ENCODE results near the gene LSM5. TPM values are rescaled to one million over a fixed set of nuclear protein-coding genes. Genes with fewer than 3 reads are reported as not detected.

LSM5 gene
- total RNA-seq, 1 donor = 17.4 TPM

- no peak for TF ChIP-seq CTCF (IDR thresholded peaks at IDR 0.05; ENCODE audit: extremely low read depth, low read depth, low read length)
- Histone ChIP-seq H4K20me1 (ENCODE audit: insufficient read depth, low read length) (peaks cover 35% of the 10 kb centered on the region), H3K27me3 (ENCODE audit: insufficient read depth, low read length) (no peaks in the 10 kb centered on the region), H3K4me3 (ENCODE audit: insufficient read depth, low read length) (no peak overlapping the region), H3K36me3 (ENCODE audit: insufficient read depth, low read length) (peaks cover 4% of the 10 kb centered on the region), H3K79me2 (ENCODE audit: insufficient read depth, low read length) (peaks cover 93% of the 10 kb centered on the region), H3K9me3 (ENCODE audit: low read depth, low read length) (no peaks in the 10 kb centered on the region), H3K4me2 (ENCODE audit: insufficient read depth, low read length) (no peak overlapping the region), H3K4me1 (ENCODE audit: insufficient read depth, low read length) (peaks cover 4% of the 10 kb centered on the region), H3K27ac (ENCODE audit: low read depth, low read length) (no peak overlapping the region), H2AFZ (ENCODE audit: low read length) (no peak overlapping the region)
- no peak for DNase-seq (ENCODE audit: insufficient read length, low spot score, missing footprints)
Measured at GRCh38 chr7:32532086-32532485, 41.9 kb upstream of the LSM5 start.

- no peak for DNase-seq (ENCODE audit: insufficient read length, low spot score, missing footprints)
- TF ChIP-seq CTCF (IDR thresholded peaks at IDR 0.05; ENCODE audit: extremely low read depth, low read depth, low read length) = no peak
- Histone ChIP-seq H3K36me3 (ENCODE audit: insufficient read depth, low read length) (peaks cover 4% of the 10 kb centered on the region), H3K4me1 (ENCODE audit: insufficient read depth, low read length) (no peaks in the 10 kb centered on the region), H3K4me2 (ENCODE audit: insufficient read depth, low read length) (no peak overlapping the region), H3K4me3 (ENCODE audit: insufficient read depth, low read length) (no peak overlapping the region), H3K27ac (ENCODE audit: low read depth, low read length) (no peak overlapping the region), H3K27me3 (ENCODE audit: insufficient read depth, low read length) (no peaks in the 10 kb centered on the region), H2AFZ (ENCODE audit: low read length) (no peak overlapping the region), H3K79me2 (ENCODE audit: insufficient read depth, low read length) (peaks cover 93% of the 10 kb centered on the region), H4K20me1 (ENCODE audit: insufficient read depth, low read length) (peaks cover 34% of the 10 kb centered on the region), H3K9me3 (ENCODE audit: low read depth, low read length) (no peaks in the 10 kb centered on the region)
Measured at GRCh38 chr7:32531402-32531801, 41.2 kb upstream of the LSM5 start.

- no peak for DNase-seq (ENCODE audit: insufficient read length, low spot score, missing footprints)
- Histone ChIP-seq H3K4me1 (ENCODE audit: insufficient read depth, low read length) (no peaks in the 10 kb centered on the region), H3K27me3 (ENCODE audit: insufficient read depth, low read length) (no peaks in the 10 kb centered on the region), H3K36me3 (ENCODE audit: insufficient read depth, low read length) (no peaks in the 10 kb centered on the region), H3K9me3 (ENCODE audit: low read depth, low read length) (no peaks in the 10 kb centered on the region), H3K27ac (ENCODE audit: low read depth, low read length) (no peak overlapping the region), H4K20me1 (ENCODE audit: insufficient read depth, low read length) (peaks cover 23% of the 10 kb centered on the region), H3K4me3 (ENCODE audit: insufficient read depth, low read length) (no peak overlapping the region), H3K79me2 (ENCODE audit: insufficient read depth, low read length) (peaks cover 89% of the 10 kb centered on the region), H3K4me2 (ENCODE audit: insufficient read depth, low read length) (no peak overlapping the region), H2AFZ (ENCODE audit: low read length) (no peak overlapping the region)
- no peak for TF ChIP-seq CTCF (IDR thresholded peaks at IDR 0.05; ENCODE audit: extremely low read depth, low read depth, low read length)
Measured at GRCh38 chr7:32525839-32526238, 35.7 kb upstream of the LSM5 start.

- Histone ChIP-seq H2AFZ (ENCODE audit: low read length) (no peak overlapping the region), H3K9me3 (ENCODE audit: low read depth, low read length) (peaks cover 6% of the 10 kb centered on the region), H3K4me1 (ENCODE audit: insufficient read depth, low read length) (no peaks in the 10 kb centered on the region), H3K27ac (ENCODE audit: low read depth, low read length) (no peak overlapping the region), H3K79me2 (ENCODE audit: insufficient read depth, low read length) (peaks cover 91% of the 10 kb centered on the region), H3K27me3 (ENCODE audit: insufficient read depth, low read length) (no peaks in the 10 kb centered on the region), H3K4me3 (ENCODE audit: insufficient read depth, low read length) (no peak overlapping the region), H3K36me3 (ENCODE audit: insufficient read depth, low read length) (no peaks in the 10 kb centered on the region), H3K4me2 (ENCODE audit: insufficient read depth, low read length) (no peak overlapping the region), H4K20me1 (ENCODE audit: insufficient read depth, low read length) (peaks cover 20% of the 10 kb centered on the region)
- no peak for DNase-seq (ENCODE audit: insufficient read length, low spot score, missing footprints)
- no peak for TF ChIP-seq CTCF (IDR thresholded peaks at IDR 0.05; ENCODE audit: extremely low read depth, low read depth, low read length)
Measured at GRCh38 chr7:32524631-32525030, 34.5 kb upstream of the LSM5 start.

All from osteoblast (primary cell).